ENCODE results near the gene RNASE8.

- TF ChIP-seq POLR2A (IDR thresholded peaks at IDR 0.05; ENCODE audit: low read depth, low read length) (no peak), POLR2AphosphoS5 (IDR thresholded peaks at IDR 0.05; ENCODE audit: low read depth, low read length) (no peak), TAF1 (IDR thresholded peaks at IDR 0.05; ENCODE audit: borderline replicate concordance, low read depth, low read length) (no peak)
Observed at GRCh38 chr14:21022686-21023085, 34.9 kb upstream of the RNASE8 start.
